HepG2 (cell line): ENCODE data around the gene PSD4. TPM values are rescaled to one million over a fixed set of nuclear protein-coding genes. Genes with fewer than 3 reads are reported as not detected.

Experiments
- CCAR2 ChIP-seq: fragments of 200-400 bp; formaldehyde crosslinking; optimal IDR thresholded peaks from 2 replicates; pipeline ENCODE3; 2018; ENCODE audit warnings: low read depth, mild to moderate bottlenecking, low read length, moderate library complexity
- EED ChIP-seq: sonication (generic); formaldehyde crosslinking; IDR thresholded peaks from 2 replicates; pipeline ENCODE4 v1.5.0; 2020; ENCODE audit warnings: mild to moderate bottlenecking, missing genetic modification reagents
- FOXC1 ChIP-seq: sonication (generic); formaldehyde crosslinking; IDR thresholded peaks from 2 replicates; pipeline ENCODE4 v1.8.0; 2022; ENCODE audit warnings: mild to moderate bottlenecking, missing genetic modification reagents, borderline replicate concordance
- HMG20A ChIP-seq: IDR thresholded peaks from 2 replicates; pipeline ENCODE4 v1.6.1; 2016; ENCODE audit warnings: borderline replicate concordance
- JARID2 ChIP-seq: sonication (generic); formaldehyde crosslinking; IDR thresholded peaks from 2 replicates; pipeline ENCODE4 v1.8.1; 2023; ENCODE audit warnings: missing genetic modification reagents, inconsistent platforms; ENCODE audit not compliant: insufficient replicate concordance
- KDM4B ChIP-seq: sonication (generic); formaldehyde crosslinking; IDR thresholded peaks from 2 replicates; pipeline ENCODE4 v1.4.0; 2020; ENCODE audit warnings: missing genetic modification reagents
- KDM5A ChIP-seq: fragments of 200-600 bp; sonication (generic); IDR thresholded peaks from 2 replicates; pipeline ENCODE4 v1.7.0; 2018; ENCODE audit warnings: antibody characterized with exemption, mild to moderate bottlenecking, low read length, borderline replicate concordance
- RFX5 ChIP-seq: IDR thresholded peaks from 2 replicates; pipeline ENCODE4 v1.6.1; 2011; ENCODE audit warnings: low read depth, low read length, improper control_type of control experiment
- ZNF563 ChIP-seq: sonication (generic); formaldehyde crosslinking; IDR thresholded peaks from 2 replicates; pipeline ENCODE4 v1.8.0; 2022; ENCODE audit warnings: mild to moderate bottlenecking, moderate library complexity, missing genetic modification reagents
- ZNF639 ChIP-seq: conservative IDR thresholded peaks from 2 replicates; pipeline ENCODE4 v1.6.1; 2018; ENCODE audit warnings: missing genetic modification reagents
- ZNF704 ChIP-seq: sonication (generic); formaldehyde crosslinking; IDR thresholded peaks from 2 replicates; pipeline ENCODE4 v1.8.1; 2023; ENCODE audit warnings: mild to moderate bottlenecking, inconsistent platforms, moderate library complexity, missing genetic modification reagents, borderline replicate concordance
- ZSCAN12 ChIP-seq: sonication (generic); formaldehyde crosslinking; IDR thresholded peaks from 2 replicates; pipeline ENCODE4 v1.9.0; 2021; ENCODE audit warnings: mild to moderate bottlenecking, missing genetic modification reagents
- polyA plus RNA-seq, 8 experiments: library from polyadenylated mRNA; depleted of rRNA in 3 of 8; stranded (reverse) in 7 of 8; unstranded in 1 of 8; fragments of >200 nt; fragmentation: Illumina TruSeq in 4 of 8; extraction: Trizol in 4 of 8; gene quantifications; 2 replicates each; pipeline versions ENCODE4 v1.2.1 to v1.2.3, GENCODE V29; 2011 to 2016; ENCODE audit warnings: low read depth in 4 of 8, missing spikeins in 1 of 8, mixed read lengths in 1 of 8; ENCODE audit not compliant: insufficient read depth in 1 of 8
- total RNA-seq, 5 experiments: library from RNA; depleted of rRNA; stranded (reverse); fragments of >200 nt; fragmentation: Illumina TruSeq; extraction: Trizol; gene quantifications; 2 replicates each; pipeline ENCODE4 v1.2.3, GENCODE V29; 2016; ENCODE audit warnings: low read depth in 1 of 5
- TF ChIP-seq, protein P1 (sequence below): sonication (generic); formaldehyde crosslinking; conservative IDR thresholded peaks from 2 replicates; pipeline ENCODE4 v1.8.1; 2023; ENCODE audit warnings: missing genetic modification reagents
- TF ChIP-seq, protein P2 (sequence below), 2 experiments: fragments of 450-650 bp in 1 of 2; sonication (generic) in 1 of 2; formaldehyde crosslinking in 1 of 2; IDR thresholded peaks; 2 replicates each; pipeline versions ENCODE4 v1.6.1 to v1.8.0; 2016 to 2022; ENCODE audit warnings: antibody characterized with exemption in 1 of 2, mild to moderate bottlenecking in 1 of 2, missing genetic modification reagents in 1 of 2

PSD4 gene
- total and polyA plus RNA-seq, 2 of the 13 experiments (the other 11 are each of a cell fraction or from before 2014, with no cell fraction given) = 5.8 to 9.4 TPM

DNA sequence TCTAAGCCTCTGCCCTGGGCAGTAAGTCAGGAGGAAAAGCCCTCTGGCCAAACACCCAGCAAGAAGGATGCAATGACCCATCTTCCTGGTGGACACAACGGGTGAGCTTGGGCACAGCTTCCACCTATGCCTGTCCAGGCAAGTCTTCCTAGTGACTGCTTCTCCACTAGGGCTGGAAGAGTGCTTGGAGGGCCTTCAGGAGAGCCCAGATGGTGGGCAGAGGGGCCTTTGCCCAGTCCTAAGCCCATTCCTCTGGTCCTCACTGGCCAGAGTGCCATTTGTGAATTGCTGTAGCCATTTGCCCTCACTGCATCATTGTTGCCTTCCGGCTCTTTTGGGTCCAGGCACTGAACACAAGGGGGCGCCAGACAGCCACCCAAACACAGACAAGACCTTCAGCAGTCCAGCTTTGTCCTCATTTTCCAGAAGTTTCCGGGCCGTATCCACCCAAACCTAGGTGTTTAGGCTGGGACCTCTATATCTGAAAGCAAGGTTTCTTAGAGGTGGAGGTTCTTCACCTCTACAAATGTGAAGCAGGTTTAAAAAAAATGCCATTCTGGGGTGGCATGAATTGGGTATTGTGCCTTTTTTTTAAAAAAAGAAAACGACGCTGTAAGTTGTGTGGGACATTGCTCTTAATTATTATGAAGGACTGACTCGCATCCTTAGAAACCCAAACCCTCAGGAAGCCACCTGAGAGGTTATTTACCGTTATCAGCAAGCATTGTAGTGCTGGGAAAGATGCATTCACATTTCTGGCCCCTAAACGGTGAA lies 75.4 kb downstream of the PSD4 start (continued):
- TF ChIP-seq, protein P1, sequence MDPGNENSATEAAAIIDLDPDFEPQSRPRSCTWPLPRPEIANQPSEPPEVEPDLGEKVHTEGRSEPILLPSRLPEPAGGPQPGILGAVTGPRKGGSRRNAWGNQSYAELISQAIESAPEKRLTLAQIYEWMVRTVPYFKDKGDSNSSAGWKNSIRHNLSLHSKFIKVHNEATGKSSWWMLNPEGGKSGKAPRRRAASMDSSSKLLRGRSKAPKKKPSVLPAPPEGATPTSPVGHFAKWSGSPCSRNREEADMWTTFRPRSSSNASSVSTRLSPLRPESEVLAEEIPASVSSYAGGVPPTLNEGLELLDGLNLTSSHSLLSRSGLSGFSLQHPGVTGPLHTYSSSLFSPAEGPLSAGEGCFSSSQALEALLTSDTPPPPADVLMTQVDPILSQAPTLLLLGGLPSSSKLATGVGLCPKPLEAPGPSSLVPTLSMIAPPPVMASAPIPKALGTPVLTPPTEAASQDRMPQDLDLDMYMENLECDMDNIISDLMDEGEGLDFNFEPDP (CRISPR knock-in tag) = no peak
- TF ChIP-seq EED (CRISPR knock-in tag) = no peak
- no peak for TF ChIP-seq CCAR2
- TF ChIP-seq ZNF563 = 0 out of 2 replicates have a peak, but pooled peaks have one; percentile 13
- no peak for TF ChIP-seq HMG20A
- TF ChIP-seq KDM4B (CRISPR knock-in tag) = no peak
- TF ChIP-seq ZSCAN12 (CRISPR knock-in tag) = no peak
- TF ChIP-seq RFX5 = 0 out of 2 replicates have a peak, but pooled peaks have one; percentile 18
- no peak for TF ChIP-seq ZNF639 (CRISPR knock-in tag)
- no peak for TF ChIP-seq FOXC1 (CRISPR knock-in tag)
- TF ChIP-seq KDM5A = no peak
- TF ChIP-seq, protein P2, sequence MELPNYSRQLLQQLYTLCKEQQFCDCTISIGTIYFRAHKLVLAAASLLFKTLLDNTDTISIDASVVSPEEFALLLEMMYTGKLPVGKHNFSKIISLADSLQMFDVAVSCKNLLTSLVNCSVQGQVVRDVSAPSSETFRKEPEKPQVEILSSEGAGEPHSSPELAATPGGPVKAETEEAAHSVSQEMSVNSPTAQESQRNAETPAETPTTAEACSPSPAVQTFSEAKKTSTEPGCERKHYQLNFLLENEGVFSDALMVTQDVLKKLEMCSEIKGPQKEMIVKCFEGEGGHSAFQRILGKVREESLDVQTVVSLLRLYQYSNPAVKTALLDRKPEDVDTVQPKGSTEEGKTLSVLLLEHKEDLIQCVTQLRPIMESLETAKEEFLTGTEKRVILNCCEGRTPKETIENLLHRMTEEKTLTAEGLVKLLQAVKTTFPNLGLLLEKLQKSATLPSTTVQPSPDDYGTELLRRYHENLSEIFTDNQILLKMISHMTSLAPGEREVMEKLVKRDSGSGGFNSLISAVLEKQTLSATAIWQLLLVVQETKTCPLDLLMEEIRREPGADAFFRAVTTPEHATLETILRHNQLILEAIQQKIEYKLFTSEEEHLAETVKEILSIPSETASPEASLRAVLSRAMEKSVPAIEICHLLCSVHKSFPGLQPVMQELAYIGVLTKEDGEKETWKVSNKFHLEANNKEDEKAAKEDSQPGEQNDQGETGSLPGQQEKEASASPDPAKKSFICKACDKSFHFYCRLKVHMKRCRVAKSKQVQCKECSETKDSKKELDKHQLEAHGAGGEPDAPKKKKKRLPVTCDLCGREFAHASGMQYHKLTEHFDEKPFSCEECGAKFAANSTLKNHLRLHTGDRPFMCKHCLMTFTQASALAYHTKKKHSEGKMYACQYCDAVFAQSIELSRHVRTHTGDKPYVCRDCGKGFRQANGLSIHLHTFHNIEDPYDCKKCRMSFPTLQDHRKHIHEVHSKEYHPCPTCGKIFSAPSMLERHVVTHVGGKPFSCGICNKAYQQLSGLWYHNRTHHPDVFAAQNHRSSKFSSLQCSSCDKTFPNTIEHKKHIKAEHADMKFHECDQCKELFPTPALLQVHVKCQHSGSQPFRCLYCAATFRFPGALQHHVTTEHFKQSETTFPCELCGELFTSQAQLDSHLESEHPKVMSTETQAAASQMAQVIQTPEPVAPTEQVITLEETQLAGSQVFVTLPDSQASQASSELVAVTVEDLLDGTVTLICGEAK (IDR thresholded peaks at IDR 0.05) = no peak
- TF ChIP-seq, protein P2 (CRISPR knock-in tag; IDR thresholded peaks at IDR 0.05) = no peak
- no peak for TF ChIP-seq ZNF704 (CRISPR knock-in tag)
- TF ChIP-seq JARID2 = no peak
